GM08714 (cell line): ENCODE data around the gene UBXN1.
A peak's percentile ranks its signal among the peaks of the same experiment; 100 is the strongest.

ENCODE experiments used
- H3K4me3 ChIP-seq: fragments of 200-500 bp; sonication (Bioruptor generic); 2 replicates; pipeline ENCODE4 v1.5.1; 2014; ENCODE audit warnings: mild to moderate bottlenecking, low read length, inconsistent platforms
- ZNF274 ChIP-seq: IDR thresholded peaks from 2 replicates; pipeline ENCODE4 v1.6.1; 2012; ENCODE audit warnings: mild to moderate bottlenecking, low read depth, low read length

The UBXN1 gene

GRCh38 chr11:62678770-62679696 lies at the start of gene UBXN1:
UBXN1 (minus strand) TSS chr11:62679073; CDS start chr11:62678923, 150 bp downstream.
- TF ChIP-seq ZNF274 = no peak
- peak within 1 kb of the TSS; percentile 91 for H3K4me3 ChIP-seq

GRCh38 chr11:62728171-62728988 lies 49.5 kb upstream of the UBXN1 start, which contains the start of gene TTC9C:
TTC9C (plus strand) TSS chr11:62728486; CDS start chr11:62728849, 363 bp downstream.
- no peak for TF ChIP-seq ZNF274

GRCh38 chr11:62727872-62728170 lies 48.9 kb upstream of the UBXN1 start:
- TF ChIP-seq ZNF274 = no peak
- H3K4me3 ChIP-seq = peak overlapping the region; percentile 99

More at GRCh38 chr11:62728171-62728988, 49.5 kb upstream of the UBXN1 start, which contains the start of gene TTC9C:
- peak within 1 kb of the TSS; percentile 99 for H3K4me3 ChIP-seq

- H3K4me3 ChIP-seq = peak within 1 kb of the TSS; percentile 99
- no peak for TF ChIP-seq ZNF274
Measured at GRCh38 chr11:62727165-62727871, 48.4 kb upstream of the UBXN1 start, which contains the start of gene HNRNPUL2. HNRNPUL2 (minus strand) TSS chr11:62727457; CDS start chr11:62727156, 301 bp downstream.

- H3K4me3 ChIP-seq = peak overlapping the region; percentile 95
- no peak for TF ChIP-seq ZNF274
Measured at GRCh38 chr11:62726915-62727164, 48.0 kb upstream of the UBXN1 start.

- no peak for TF ChIP-seq ZNF274
- peak overlapping the region; percentile 95 for H3K4me3 ChIP-seq
Measured at GRCh38 chr11:62726156-62726914, 47.5 kb upstream of the UBXN1 start.

- TF ChIP-seq ZNF274 = no peak
- peak overlapping the region; percentile 95 for H3K4me3 ChIP-seq
Measured at GRCh38 chr11:62725646-62726045, 46.8 kb upstream of the UBXN1 start.

- TF ChIP-seq ZNF274 = no peak
- H3K4me3 ChIP-seq = no peak overlapping the region; the same call in 1 of the 2 replicates
Measured at GRCh38 chr11:62724171-62724570, 45.3 kb upstream of the UBXN1 start.

GRCh38 chr11:62721994-62722393 lies 43.1 kb upstream of the UBXN1 start:
- H3K4me3 ChIP-seq = no peak overlapping the region
- TF ChIP-seq ZNF274 = no peak

- no peak overlapping the region for H3K4me3 ChIP-seq
- TF ChIP-seq ZNF274 = no peak
Measured at GRCh38 chr11:62719302-62719978, 40.6 kb upstream of the UBXN1 start.

- H3K4me3 ChIP-seq = no peak overlapping the region
- TF ChIP-seq ZNF274 = no peak
Measured at GRCh38 chr11:62716816-62717215, 37.9 kb upstream of the UBXN1 start.

- no peak overlapping the region for H3K4me3 ChIP-seq
- no peak for TF ChIP-seq ZNF274
Measured at GRCh38 chr11:62716206-62716605, 37.3 kb upstream of the UBXN1 start.

GRCh38 chr11:62715150-62716130 lies 36.6 kb upstream of the UBXN1 start:
- TF ChIP-seq ZNF274 = no peak
- H3K4me3 ChIP-seq = no peak overlapping the region
